ENCODE results near the gene DSTN.

Gene DSTN

DNA sequence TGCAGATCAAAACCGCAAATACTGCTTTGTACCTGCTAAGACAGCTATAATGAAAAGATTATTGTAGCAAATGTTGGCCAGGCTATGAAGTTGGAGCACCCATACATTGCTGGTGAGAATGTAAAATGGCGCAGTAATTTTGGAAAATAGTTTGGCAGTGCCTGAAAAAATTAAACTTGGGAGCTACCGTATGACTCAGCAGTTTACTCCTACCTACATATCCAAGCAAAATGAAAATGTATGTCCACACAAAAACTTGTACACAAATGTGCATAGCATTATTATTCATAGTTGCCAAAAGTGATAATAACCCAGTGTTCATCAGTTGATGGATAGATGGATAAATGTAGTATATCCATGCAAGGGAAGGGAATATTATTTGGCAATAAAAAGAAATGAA lies 13.3 kb downstream of the DSTN start:
- no peak for DNase-seq (ENCODE audit: low spot score)

DNA sequence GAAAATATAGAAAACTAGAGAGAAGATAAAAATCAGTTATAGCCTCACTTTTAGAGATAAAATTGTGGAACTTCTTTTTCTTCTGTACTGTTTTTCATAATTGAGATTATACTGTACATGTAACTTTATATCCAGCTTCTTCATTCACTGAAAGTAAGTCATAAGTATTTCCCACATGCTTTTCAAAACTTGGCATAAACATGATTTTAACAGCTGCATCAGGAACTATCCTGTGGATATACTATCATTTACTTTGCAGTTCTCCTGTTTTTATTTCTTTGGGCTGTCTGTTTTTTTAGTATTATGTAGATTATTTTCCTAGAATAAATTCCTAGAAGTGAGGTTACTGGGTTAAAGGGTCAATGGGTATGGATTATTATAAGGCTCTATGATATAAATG lies 14.8 kb downstream of the DSTN start:
- DNase-seq (ENCODE audit: low spot score), result no peak

DNA sequence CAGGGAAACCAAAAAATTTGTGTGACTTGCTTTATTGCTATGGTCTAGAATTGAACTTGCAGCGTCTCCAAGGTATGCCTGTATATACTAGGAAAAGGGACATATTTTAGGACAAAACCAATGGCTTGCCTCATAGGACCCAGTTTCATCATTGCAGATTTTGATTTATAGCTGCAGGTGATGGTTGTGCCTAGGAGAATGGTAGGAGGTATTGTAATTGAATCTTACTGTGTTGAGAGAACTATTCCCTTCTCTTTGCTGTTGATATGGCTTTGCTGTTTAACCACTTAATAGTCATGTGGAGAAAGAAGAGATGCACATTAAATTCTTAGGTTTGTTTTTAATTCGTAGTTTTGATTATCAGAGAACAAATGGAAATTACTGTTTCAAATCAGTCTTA lies 16.4 kb downstream of the DSTN start:
- no peak for DNase-seq (ENCODE audit: low spot score)

DNA sequence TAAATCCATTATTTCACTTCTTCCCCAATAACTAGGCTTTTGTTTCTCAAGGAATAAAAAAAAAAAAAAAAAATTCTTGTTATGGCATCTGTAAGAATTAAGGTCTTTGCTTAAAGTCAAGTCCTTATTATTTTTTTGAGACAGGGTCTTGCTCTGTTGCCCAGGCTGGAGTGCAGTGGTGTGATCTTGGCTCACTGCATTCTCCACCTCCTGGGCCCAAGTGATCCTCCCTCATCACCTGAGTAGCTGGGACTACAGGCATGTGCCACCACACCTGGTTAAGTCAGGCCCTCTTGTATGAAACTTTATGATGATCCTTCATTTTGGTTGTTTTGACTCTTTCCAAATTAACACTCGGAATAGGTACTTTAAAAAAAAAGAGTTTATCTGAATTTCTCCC lies 17.3 kb downstream of the DSTN start:
- no peak for DNase-seq (ENCODE audit: low spot score)

DNA sequence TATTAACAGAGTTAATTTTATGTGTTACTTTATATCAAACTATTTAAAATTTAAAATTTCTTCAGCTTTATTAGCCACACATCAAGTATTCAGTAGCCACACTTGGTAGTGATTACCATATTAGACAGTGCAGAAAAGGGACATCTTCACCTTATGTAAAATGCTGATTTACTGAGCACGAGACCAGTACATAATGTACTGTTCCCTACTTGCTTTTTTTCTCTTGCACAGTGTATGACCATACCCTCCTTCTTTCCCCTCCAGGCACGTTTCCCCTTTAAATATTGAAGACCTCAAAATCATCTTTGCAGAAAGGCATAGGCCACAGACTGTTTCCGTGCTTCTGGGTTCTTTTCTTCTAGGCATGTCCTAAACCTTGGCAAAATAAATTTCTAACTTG lies 17.9 kb downstream of the DSTN start:
- no peak for DNase-seq (ENCODE audit: low spot score)

DNA sequence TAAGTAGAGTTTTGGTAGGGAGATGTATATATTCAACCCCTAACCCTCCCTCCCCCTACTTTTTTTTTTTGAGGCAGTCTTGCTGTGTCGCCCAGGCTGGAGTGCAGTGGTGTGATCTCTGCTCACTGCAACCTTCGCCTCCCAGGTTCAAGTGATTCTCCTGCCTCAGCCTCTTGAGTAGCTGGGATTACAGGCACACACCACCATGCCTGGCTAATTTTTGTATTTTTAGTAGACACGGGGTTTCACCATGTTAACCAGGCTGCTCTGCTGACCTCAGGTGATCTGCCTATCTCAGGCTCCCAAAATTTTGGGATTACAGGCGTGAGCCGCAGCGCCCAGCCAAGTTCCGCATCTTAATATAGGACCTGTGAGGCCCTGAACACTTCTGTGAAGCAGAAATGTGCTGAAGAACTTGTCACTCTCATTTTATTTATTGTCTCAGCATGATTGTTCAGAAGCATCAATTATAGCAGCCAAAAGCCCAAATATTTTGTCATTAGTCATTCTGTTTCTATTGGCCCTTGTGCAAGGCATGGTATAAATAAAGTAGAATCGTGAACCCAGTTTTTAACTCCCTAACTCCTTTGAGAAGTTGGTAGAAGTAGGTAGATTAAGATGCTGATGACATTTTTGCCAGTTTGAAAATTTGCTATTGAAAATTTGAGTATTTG lies 19.4 kb downstream of the DSTN start:
- no peak for DNase-seq (ENCODE audit: low spot score)

DNA sequence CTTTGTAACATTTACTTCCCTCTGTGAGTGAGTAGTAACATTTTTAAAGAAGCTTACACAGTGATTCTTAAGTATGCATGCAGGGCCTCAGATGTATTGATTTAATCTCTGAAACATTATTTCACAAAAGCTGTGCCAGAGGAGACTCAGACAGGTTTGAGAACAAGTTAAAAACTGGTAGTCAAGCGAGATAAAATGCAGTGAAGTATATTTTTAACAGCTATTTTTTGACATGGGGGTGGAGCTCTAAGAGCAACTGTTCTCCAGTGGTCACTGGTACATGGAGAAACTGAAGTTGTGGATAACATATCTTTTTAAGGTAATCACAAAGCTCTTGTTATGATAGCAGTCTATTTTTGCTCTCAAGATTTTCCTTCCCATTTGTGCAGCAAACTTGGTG lies 20.4 kb downstream of the DSTN start:
- DNase-seq (ENCODE audit: low spot score), result no peak

DNA sequence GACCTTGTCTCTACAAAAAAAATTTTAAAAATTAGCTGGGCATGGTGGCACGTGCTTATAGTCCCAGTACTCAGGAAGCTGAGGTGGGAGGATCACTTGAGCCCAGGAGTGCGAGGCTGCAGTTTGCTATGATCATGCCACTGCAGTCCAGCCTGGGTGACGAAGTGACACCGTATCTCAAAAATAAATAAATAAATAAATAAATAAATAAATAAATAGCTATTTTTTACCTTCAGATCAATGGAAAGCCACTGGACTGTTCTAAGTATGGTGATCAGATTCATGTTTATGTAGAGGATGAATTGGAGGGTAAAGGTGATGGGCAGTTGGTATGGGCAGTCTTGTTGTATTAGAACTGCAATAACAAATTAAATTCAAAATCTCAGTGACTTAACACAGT lies 24.0 kb downstream of the DSTN start:
- DNase-seq (ENCODE audit: low spot score), result no peak

DNA sequence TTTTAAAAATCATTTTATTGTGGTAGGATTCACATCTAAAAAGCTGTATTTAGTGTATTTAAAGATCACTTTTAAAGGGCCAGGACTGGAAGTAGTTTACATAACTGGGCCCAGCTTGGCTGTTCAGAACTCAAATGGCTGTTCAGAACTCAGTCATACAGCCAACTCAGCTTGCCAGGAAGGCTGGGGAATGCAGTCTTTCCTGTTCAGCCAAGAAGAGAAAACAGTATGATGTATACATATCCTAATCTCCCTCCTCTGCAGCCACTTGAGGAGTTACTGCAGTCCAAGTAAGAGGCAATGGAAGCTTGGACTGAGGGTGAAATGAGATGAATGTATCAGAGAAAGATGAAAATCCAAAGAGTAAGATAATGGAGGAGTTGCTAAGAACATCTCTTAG lies 24.6 kb downstream of the DSTN start:
- no peak for DNase-seq (ENCODE audit: low spot score)

DNA sequence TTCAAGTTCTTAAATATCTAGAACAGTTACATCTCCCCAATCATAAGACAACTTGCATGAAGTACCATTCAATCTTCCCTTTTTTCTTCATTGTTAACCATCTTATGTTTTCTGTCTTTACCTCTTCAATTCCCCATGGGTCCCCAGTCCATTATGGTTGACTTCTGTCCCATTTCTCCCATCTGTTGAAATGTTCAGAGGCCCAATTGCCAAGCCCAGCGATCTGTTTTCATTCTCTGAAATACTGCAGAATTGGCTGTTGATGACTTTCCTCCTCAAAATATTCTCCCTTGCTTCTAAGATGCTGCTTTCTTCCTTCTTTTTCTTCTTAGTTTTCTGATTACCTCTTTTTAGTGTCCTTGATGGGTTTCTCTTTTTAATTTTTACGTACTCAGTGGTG lies 26.0 kb downstream of the DSTN start:
- no peak for DNase-seq (ENCODE audit: low spot score)

DNA sequence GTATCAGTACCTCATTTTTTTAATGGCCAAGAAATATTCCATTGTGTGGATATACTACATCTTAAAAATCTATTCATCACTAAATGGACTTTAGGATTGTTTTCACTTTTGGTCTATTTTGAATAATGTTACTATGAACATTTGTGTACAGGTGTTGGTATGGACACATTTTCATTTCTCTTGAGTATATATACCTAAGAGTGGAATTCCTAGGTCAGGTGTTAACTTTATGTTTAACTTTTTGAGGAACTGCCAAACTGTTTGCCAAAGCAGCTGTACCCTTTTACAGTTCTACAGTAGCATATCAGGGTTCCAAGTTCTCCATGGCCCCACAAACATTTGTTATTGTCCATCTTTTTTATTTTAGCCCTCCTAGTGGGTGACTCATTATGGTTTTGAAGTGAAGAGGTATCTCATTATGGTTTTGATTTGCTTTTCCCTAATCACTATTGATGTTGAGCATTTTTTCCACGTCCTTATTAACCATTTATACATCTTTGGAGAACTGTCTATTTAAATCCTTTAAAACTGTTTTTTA lies 28.2 kb downstream of the DSTN start:
- DNase-seq (ENCODE audit: low spot score), result no peak

DNA sequence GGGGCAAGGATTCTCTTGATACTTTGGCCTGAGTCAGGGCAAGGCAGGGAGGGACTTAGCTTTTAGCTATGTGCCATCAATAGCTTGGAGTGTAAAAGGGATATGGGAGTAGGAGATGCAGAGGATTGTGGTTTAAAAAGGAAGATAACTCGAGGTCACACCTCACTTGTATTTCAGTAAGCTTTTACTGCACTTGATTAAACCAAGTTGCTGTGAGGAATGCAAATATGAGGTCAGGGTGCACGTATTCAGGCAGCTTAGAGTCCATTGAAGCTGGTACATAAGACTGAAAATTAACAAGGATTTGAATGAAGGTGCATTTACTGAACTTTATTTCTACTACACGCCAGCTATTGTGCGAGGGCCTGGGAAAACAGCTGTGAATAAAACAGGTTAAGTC lies 32.1 kb downstream of the DSTN start:
- no peak for DNase-seq (ENCODE audit: low spot score)

DNA sequence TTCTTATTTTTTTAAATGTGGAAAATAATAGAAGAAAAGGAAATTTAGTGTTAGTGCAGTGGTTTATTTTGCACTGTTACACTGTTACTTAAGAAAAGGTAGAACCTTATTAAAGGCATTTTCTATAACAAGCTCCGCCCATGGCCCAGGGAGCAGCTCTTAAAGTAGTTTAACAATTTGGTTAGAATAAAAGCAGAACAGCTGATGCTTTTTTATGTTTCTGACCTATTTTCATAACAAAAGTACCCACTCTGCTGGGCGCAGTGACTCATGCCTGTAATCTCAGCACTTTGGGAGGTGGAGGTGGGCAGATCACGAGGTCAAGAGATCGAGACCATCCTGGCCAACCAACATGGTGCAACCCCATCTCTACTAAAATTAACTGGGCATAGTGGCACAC lies 32.6 kb downstream of the DSTN start:
- DNase-seq (ENCODE audit: low spot score), result no peak

DNA sequence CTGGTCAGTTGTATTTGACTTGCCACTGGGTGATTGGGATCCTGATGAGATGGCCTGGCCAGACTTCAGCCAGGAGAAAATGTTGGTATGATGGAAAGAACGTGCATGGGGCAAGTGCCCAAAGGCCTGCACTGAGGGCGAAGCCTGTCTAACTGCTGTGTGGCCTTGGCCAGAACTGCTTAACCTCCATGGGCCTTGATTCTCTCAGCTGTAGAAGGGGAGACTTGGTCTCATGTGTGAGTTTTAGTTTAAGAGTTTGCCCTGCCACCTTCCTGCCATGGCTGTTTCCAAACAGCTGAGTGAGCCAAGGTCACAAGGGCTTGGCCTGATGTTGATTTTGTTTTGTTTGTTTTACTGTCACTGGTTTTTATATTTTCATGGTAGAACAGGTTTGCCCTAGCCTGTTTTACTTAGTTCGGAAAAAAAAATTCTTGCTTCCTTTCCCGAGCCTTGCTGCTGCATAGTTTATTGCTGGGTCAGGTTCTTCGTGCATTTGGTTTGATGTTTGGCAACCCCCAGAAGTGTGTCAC lies 35.3 kb downstream of the DSTN start:
- DNase-seq (ENCODE audit: low spot score), result no peak

DNA sequence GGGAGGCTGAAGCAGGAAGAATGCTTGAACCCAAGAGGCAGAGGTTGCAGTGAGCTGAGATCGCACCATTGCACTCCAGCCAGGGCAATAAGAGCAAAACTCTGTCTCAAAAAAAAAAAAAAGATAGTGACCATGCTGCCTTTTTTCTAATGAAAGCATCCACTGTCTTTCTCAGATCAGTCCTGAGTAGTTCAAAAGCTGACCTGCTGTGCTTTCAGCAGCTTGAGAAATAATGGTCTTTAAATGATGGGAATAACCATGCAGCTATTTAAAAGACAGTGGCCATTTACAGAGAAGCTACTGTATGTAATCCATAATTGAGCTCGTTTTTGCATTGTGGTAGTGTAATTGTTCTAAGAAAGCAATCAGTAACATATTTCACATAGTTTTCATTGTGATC lies 36.1 kb downstream of the DSTN start:
- DNase-seq (ENCODE audit: low spot score), result no peak

DNA sequence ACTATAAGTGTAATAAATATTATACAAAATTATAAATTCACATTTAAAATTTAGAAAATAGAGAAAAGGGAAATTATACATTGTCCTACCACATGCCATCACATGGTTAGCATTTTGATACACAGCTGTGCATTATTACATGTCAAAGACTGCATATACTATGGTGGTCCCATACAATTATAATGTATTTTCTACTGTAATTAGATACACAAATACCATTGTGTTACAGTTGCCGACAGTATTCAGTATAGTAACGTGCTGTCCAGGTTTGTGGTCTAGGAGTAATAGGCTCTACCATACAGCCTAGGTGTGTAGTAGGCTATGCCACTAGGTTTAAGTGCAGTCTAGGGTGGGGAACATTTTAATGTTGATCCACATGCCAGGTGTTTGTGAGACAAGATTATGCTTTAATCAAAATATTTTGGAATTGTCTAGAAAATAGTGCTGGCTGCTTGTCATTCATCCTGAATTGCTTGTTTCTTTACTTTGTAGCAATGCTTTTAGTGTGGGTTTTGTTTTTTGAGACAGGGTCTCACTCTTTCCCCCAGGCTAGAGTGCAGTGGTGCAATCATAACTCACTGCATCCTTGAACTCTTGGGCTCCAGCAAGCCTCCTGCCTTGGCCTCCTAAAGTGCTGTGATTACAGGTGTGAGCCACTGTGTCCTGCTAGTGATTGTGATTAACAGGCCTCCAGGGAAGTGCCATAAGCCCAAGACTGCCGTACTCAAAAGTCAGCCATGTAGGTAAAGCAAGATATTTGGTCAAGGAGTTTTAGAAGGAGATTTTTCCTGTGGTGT lies 39.0 kb downstream of the DSTN start:
- no peak for DNase-seq (ENCODE audit: low spot score)

DNA sequence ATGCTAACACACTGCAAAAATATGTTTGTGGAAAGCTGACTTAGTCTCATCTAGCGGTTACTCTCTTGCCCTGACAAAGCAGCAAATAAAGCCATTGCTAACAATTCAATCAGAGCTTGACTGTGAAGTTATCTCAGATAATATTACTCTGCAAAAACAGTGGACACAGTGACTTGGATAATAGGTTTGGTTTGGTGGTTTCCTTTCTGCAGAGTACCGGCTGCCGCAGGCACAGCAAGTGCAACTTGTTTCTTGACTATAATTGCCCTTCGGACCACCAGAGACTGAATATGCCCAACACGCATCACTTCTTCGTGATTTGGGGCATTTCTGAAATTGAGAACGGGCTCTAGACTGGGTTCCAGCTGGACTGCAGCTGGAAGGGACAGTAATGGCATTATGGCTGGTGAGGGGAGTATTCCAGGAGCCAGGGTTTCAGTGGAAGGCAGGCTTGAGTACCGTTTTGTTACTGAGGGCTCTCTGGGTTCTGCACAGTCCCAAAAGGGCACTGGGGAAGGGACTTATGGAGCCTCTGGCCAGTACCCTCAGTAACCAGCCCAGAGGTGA lies 40.0 kb downstream of the DSTN start:
- DNase-seq (ENCODE audit: low spot score), result no peak

DNA sequence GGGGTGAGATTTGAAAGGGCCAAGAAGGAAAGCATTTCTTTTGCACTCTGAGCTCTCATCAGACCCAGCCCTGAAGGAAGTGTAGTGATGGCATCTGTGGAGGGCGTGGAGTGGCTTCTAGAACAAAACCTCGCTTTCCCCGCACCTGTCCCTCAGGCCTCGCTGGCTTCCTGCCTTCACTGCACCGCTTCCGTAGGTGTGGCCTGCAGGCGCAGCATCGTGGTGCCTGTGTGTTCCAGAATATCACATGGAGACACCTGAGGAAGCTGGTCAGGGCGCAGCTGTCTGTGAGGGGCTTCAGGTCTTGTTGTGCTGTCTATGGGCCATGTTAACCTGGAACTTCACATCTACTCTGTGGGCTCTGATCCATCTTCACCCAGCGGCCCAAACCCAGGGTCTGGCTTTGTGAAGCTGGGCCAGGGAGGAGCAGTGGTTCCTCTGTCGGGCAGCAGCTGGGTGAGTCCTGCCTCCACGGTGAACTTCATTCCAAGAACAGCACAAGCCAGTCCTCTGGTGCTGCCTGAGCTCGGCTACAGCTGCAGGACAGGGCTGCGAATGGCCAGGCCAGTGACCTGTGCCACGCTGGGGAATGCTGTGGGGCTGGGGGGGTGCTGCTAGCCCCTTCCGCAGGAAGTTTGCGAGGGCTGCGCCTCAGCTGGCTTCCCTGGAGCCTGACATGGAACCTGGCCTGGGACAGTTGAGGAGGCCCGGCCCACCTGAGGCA lies 40.9 kb downstream of the DSTN start:
- no peak for DNase-seq (ENCODE audit: low spot score)

DNA sequence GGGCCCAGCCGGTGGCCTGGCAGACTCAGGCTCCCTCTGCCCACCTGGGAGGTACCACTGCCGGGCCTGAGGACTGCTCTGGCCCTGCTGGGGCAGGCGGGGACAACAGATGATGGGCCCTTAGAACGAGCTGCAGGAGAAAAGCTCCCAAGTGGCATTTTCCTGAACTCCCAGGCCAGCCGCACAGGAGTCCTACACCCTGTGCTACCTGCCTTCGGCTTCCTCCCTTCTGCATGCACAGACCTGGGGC lies 41.3 kb downstream of the DSTN start:
- DNase-seq (ENCODE audit: low spot score), result no peak

DNA sequence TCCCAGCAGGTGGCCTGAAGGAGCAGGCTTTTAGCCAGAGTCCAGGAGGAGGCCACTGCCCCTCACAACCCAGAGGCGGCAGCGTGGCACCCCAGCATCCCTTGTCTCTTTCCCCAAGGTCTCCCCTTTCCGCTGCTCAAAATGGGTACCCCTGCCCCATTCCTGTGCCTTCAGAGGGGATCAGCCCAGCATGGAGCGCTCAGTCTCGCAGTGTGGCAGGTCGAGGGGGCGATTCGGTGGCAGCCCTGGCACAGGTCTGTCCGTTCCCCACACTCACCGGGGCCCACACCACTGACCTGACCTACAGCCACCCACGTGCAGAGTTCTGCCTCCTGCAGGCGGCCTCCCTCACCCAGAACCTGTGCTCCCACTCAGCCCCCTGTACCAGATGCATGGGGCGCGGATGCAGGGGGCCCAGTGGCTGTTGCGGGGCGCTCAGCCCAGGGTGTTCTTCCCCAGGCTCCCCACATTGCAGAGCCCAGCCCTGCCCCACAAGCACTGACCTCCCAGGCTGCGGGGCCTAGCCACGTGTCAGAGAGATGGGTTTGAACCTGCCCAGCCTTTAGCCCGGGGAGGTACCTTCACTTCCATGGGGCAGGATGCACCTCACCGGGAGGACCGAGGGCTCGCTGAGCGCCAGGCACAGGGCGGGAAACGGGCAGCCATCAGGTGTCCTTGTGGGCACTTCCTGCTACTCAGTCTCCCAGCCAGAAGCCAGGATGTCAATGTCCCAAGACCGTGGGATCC lies 41.8 kb downstream of the DSTN start:
- no peak for DNase-seq (ENCODE audit: low spot score)

DNA sequence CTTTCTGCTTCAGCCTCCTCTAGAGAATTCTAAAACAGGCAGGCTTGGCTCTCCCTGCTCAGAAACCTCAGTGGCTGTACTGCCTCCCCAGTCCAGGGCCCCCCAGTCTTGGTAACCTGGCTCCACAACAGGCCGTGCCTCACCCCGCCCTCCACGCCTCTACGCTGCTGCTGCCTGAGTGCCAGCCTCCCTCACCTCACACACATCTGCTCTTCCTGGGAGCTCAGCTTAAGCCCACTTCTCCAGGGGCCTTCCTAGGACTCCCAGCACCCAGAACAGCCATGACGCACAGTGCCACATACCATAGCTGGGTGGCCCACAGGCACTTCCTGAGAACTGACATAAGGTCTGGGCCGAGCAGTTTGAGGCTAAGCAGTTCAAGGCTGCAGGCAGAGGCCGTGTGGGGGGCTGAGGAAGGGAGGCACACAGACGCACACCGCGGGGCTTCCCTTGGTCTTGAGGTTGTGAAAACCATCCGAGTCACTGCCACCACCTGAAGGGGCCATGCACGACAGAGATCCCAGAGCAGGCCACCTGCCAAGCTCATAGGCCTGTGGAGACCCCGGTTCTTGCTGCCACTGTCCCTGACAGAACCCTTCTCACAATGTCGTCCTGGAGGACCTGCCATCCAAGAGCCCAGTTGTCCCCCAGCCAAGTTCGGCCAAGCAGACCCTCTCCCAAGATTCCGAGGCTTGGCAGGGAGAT lies 42.6 kb downstream of the DSTN start:
- peak; percentile 70 for DNase-seq (ENCODE audit: low spot score)

All from left forelimb (tissue), 1 donor.